ENCODE results near the gene JUND.

DNA sequence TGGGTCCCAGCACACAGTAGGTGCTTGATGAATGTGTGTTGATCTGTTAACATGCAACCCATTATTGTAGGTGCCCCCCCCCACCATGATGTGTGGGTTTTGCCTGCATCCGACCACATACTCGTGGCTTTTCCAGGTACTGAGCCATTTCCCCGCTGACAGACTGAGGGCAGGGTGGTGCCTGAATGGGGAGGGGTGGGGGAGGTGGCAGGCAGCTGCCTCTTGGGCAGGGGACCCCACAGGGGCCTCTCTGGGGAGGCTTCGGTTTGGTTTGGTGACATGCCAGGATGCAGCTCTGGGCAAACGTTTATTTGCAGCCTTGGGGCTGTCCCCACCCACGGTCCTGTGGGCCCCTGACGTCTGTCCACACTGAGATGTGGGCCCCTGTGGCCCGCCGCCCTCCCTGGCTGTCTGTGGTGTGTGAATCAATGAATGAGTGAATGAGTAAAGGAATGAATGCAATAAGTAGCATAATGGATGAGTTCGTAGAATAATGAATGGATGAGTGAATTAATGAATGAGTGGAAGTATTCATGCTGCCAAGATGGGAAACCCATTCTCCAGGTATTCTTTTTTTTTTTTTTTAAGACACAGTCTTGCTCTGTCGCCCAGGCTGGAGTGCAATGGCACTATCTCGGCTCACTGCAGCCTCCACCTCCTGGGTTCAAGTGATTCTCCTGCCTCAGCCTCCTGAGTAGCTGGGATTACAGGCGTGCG, 9.0 kb upstream of the JUND start:
- TF ChIP-seq POLR2A (IDR thresholded peaks at IDR 0.05), result no peak
- no peak for TF ChIP-seq CTCF (IDR thresholded peaks at IDR 0.05)
- TF ChIP-seq POLR2AphosphoS5 (IDR thresholded peaks at IDR 0.05), result no peak
- TF ChIP-seq EP300 (IDR thresholded peaks at IDR 0.05), result no peak
